Natural killer cell (primary cell): ENCODE measurements around the gene PRX. TPM values are rescaled to one million over a fixed set of nuclear protein-coding genes. Genes with fewer than 3 reads are reported as not detected.
A peak's percentile ranks its signal among the peaks of the same experiment; 100 is the strongest.

ENCODE experiments used
- ATAC-seq, 3 donors: fragments of 150-1000 bp in 2 of 3; fragments of 200-7000 bp in 1 of 3; cut with Tn5 transposase; 1 replicate in 1 of 3; 2 replicates in 2 of 3; pipeline ENCODE4 v1.10.0; 2021; ENCODE audit warnings: mild to moderate bottlenecking in 2 of 3, moderate library complexity in 2 of 3
- DNase-seq, 2 donors: peaks; one replicate each; pipeline versions ENCODE4 v3.0.0 to v3.0.0-alpha.2; 2013 to 2021; ENCODE audit warnings: mixed read lengths in 1 of 2
- H3K27ac ChIP-seq: one replicate; pipeline ENCODE4 v1.5.1; 2013; ENCODE audit warnings: mild to moderate bottlenecking, low read length
- H3K27me3 ChIP-seq: one replicate; pipeline ENCODE4 v1.6.1; 2013; ENCODE audit warnings: low read length; ENCODE audit not compliant: control insufficient read depth, insufficient read depth
- H3K36me3 ChIP-seq: one replicate; pipeline ENCODE4 v1.6.1; 2013; ENCODE audit warnings: low read length; ENCODE audit not compliant: control insufficient read depth, insufficient read depth
- H3K4me1 ChIP-seq: one replicate; pipeline ENCODE4 v1.6.1; 2013; ENCODE audit warnings: low read length; ENCODE audit not compliant: control insufficient read depth, insufficient read depth
- H3K4me3 ChIP-seq: one replicate; pipeline ENCODE4 v1.5.1; 2013; ENCODE audit warnings: low read length
- H3K9me3 ChIP-seq: one replicate; pipeline ENCODE4 v1.6.1; 2013; ENCODE audit warnings: low read length; ENCODE audit not compliant: control insufficient read depth, insufficient read depth
- H3K27ac Mint-ChIP-seq, 2 donors: one replicate each; pipeline ENCODE4 v1.8.0; 2022; ENCODE audit warnings: mild to moderate bottlenecking in 2 of 2, mixed read lengths in 2 of 2, moderate library complexity in 1 of 2
- H3K27me3 Mint-ChIP-seq, 2 donors: one replicate each; pipeline ENCODE4 v1.8.0; 2022; ENCODE audit warnings: low read depth in 2 of 2, mixed read lengths in 2 of 2
- H3K36me3 Mint-ChIP-seq: one replicate; pipeline ENCODE4 v1.8.0; 2022; ENCODE audit warnings: mixed read lengths
- H3K4me1 Mint-ChIP-seq, 2 donors: one replicate each; pipeline ENCODE4 v1.8.0; 2022; ENCODE audit warnings: mixed read lengths in 2 of 2
- H3K4me3 Mint-ChIP-seq: one replicate; pipeline ENCODE4 v1.8.0; 2022; ENCODE audit warnings: mild to moderate bottlenecking, moderate library complexity, mixed read lengths
- H3K9me3 Mint-ChIP-seq, 2 donors: one replicate each; pipeline ENCODE4 v1.8.0; 2022; ENCODE audit warnings: mixed read lengths in 2 of 2
- CTCF ChIP-seq: fragments of 200-600 bp; IDR thresholded peaks from one replicate; pipeline ENCODE4 v1.8.0; 2022; ENCODE audit warnings: antibody characterized with exemption
- WGBS: methylation state at CpG from one replicate; pipeline ENCODE4 v1.1.7; 2013; ENCODE audit warnings: missing lambda C conversion rate; ENCODE audit not compliant: insufficient coverage; 5-methylcytosine and 5-hydroxymethylcytosine counted together
- intact Hi-C: fragments of 100-400 bp; cut with micrococcal nuclease; formaldehyde crosslinking; loops from one replicate; pipeline ENCODE4 v1.14.2; 2022
- total RNA-seq, 4 donors: library from RNA; stranded (reverse); fragments of 120-200 nt in 1 of 4; gene quantifications; one replicate each; pipeline versions ENCODE4 v1.2.3 to v1.2.4, GENCODE V29; 2013 to 2022

The PRX gene
- 1 to 10 TPM; 2.0 to 3.8 (median 3.7) TPM for total RNA-seq
- 1.9 TPM for total RNA-seq (2013)

DNA sequence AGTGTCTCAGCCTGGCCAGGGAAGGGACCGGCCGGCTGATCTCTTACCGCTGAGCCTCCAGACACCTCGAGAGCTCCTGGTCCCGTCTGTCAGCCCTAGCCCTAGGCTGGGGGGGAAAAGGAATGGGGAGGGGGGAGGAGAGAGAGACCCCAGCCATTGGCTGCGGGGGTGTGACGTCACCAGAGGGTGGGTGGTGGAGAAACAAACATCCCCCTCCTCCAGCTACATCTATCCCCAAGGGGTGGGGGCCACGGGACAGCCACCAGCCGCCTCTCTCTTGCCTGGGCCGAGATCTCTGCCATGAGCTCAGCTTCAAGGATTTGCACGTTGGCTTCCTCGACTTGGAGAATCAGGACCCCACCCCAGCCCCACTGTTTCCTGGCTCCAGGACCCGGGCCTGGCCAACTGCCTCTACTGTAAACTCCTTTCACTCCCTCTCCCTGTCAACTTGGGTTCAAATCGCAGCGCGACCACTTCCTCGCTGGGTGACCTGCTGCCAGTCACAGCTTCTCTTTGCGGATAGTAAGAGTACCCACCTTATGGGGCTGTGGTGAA lies at the start of gene PRX:
Gene PRX, minus strand, starts transcription at position 88 of the 555 bp plus-strand sequence. CDS start 5,446 bp downstream, outside the sequence.
- Histone ChIP-seq H3K27ac (no peak within 1 kb of the TSS), H3K36me3 (no peaks in the 10 kb centered on the region), H3K4me3 (no peak within 1 kb of the TSS), H3K9me3 (no peaks in the 10 kb centered on the region), H3K27me3 (no peaks in the 10 kb centered on the region), H3K4me1 (peaks cover 57% of the 10 kb centered on the region)
- ATAC-seq = peak; percentile 47 to 66 (median 56)
- Mint-ChIP-seq H3K4me1 (peaks cover 29 to 41% of the 10 kb centered on the region in 2 donors), H3K9me3 (no peaks in the 10 kb centered on the region), H3K36me3 (no peaks in the 10 kb centered on the region), H3K27me3 (peaks cover 0 to 3% of the 10 kb centered on the region in 2 donors), H3K4me3 (peak within 1 kb of the TSS; percentile 41), H3K27ac (peak within 1 kb of the TSS in 1 of 2 donors; percentile 43)
- intact Hi-C loops = no loop called here
- DNase-seq = peak in 1 of 2 donors; percentile 8
- 43% methylated on average over 16 of the region's 18 CpGs for WGBS
- no peak for TF ChIP-seq CTCF

DNA sequence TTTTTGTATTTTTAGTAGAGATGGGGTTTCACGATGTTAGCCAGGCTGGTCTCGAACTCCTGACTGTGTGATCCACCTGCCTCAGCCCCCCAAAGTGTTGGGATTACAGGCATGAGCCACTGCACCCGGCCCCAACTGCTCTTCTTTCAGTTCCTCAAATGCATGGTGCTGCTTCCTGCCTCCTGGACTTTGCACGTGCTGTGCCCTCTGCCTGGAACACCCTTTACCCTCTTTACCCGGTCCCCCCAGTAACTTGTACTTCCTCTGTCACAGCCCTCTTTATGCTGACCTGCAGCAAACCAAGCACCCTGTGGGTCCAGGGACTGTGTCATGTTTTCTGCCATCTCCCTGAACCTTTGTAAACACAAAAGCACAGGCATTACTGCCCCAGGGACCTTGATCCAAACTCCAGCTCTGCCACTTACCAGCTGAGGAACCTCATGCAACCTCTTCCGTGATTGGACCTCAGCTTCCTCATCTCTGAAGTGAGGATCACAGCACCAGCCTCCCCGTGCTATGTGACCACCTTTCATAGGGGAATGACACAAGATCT lies 48.6 kb upstream of the PRX start:
- no peaks in the 10 kb centered on the region for H3K36me3 Mint-ChIP-seq
- H3K4me3 Mint-ChIP-seq = no peak overlapping the region
- DNase-seq = no peak
- no peak overlapping the region for H3K27ac Mint-ChIP-seq
- Histone ChIP-seq H3K27me3 (peaks cover 2% of the 10 kb centered on the region), H3K27ac (no peak overlapping the region), H3K4me3 (no peak overlapping the region), H3K4me1 (peaks cover 31% of the 10 kb centered on the region), H3K36me3 (no peaks in the 10 kb centered on the region), H3K9me3 (no peaks in the 10 kb centered on the region)
- WGBS = 49% methylated on average over 7 of the region's 7 CpGs
- H3K4me1 Mint-ChIP-seq = peaks cover 23 to 25% of the 10 kb centered on the region in 2 donors
- no peaks in the 10 kb centered on the region for H3K9me3 Mint-ChIP-seq
- TF ChIP-seq CTCF = no peak
- peaks cover 5 to 6% of the 10 kb centered on the region in 2 donors for H3K27me3 Mint-ChIP-seq
- no peak for ATAC-seq
- intact Hi-C loops = loop anchor here (10.0 kb wide), 1 partner anchor 313 kb away; the partner anchor contains the start of genes MIA and RAB4B

- Mint-ChIP-seq H3K4me1 (peaks cover 8 to 10% of the 10 kb centered on the region in 2 donors), H3K4me3 (no peak overlapping the region), H3K27me3 (no peaks in the 10 kb centered on the region), H3K9me3 (no peaks in the 10 kb centered on the region), H3K36me3 (no peaks in the 10 kb centered on the region), H3K27ac (no peak overlapping the region)
- Histone ChIP-seq H3K4me1 (peaks cover 16% of the 10 kb centered on the region), H3K27me3 (no peaks in the 10 kb centered on the region), H3K4me3 (no peak overlapping the region), H3K36me3 (no peaks in the 10 kb centered on the region), H3K9me3 (no peaks in the 10 kb centered on the region), H3K27ac (no peak overlapping the region)
- no peak for ATAC-seq
- intact Hi-C loops = loop anchor here (10.0 kb wide), 1 partner anchor 315 kb away; the partner anchor contains the start of genes MIA and RAB4B
- TF ChIP-seq CTCF = no peak
- WGBS = 89% methylated on average over 3 of the region's 3 CpGs
- no peak for DNase-seq
These were observed 47.0 kb upstream of the PRX start for GRCh38 chr19:40460185-40460584.
